GM12873 (cell line): ENCODE measurements around the gene CRABP2.

Source experiments
- CTCF ChIP-seq: IDR thresholded peaks from 2 replicates; pipeline ENCODE4 v1.5.1; 2012; ENCODE audit warnings: low read depth, mild to moderate bottlenecking, moderate library complexity, low read length, control low read depth; ENCODE audit not compliant: insufficient read depth; ENCODE audit errors: missing control alignments

The CRABP2 gene

GRCh38 chr1:156700736-156701531 is 4.4 kb downstream of the CRABP2 start:
- no peak for TF ChIP-seq CTCF

GRCh38 chr1:156698995-156699394 is 6.4 kb downstream of the CRABP2 start:
- TF ChIP-seq CTCF, result no peak

GRCh38 chr1:156697481-156697880 is 7.9 kb downstream of the CRABP2 start:
- TF ChIP-seq CTCF, result no peak

- TF ChIP-seq CTCF, result no peak
Observed at GRCh38 chr1:156696755-156697154, 8.6 kb downstream of the CRABP2 start.

GRCh38 chr1:156694690-156694962 is 10.8 kb downstream of the CRABP2 start:
- TF ChIP-seq CTCF, result no peak

GRCh38 chr1:156693848-156694689 is 11.3 kb downstream of the CRABP2 start:
- TF ChIP-seq CTCF, result no peak
